ENCODE results near the gene AURKB. TPM values are rescaled to one million over a fixed set of nuclear protein-coding genes. Genes with fewer than 3 reads are reported as not detected.

Gene AURKB
- total and polyA plus RNA-seq, 2 experiments from 2014 or later = 17.8 to 77.7 TPM

DNA sequence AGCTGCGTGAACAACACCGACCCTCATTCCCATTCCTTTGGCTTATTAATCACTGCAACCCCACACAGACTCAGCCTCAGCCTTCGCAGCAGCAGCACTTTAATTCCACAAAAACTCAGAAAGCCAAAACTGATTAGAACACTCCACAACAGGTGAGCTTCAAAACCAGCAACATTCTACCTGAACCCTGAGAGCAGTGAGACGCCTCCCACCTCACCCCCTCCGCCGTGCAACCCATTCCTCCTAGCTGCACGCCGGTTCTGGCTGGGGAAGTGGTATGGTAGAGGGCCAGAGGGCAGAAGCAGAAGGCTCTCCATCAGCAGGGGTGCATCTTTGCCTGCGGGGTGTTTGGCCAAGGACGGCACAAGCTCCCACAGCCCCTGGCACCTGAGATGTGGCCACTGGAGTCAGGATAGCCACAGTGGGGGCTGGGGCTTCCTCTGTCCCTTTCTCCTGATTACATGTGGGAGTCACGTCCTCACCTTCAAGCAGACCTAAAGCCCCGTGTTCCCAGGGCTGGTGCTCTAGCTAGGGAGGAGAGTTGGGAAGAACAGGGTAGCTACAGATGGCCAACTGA, 22.0 kb downstream of the AURKB start:
- Histone ChIP-seq H3K4me3 (peak overlapping the region; percentile 80), H3K27ac (peak overlapping the region; percentile 71), H3K27me3 (no peaks in the 10 kb centered on the region), H3K4me1 (ENCODE audit: low read depth) (peaks cover 10% of the 10 kb centered on the region), H3K36me3 (no peaks in the 10 kb centered on the region), H3K9me3 (ENCODE audit: low read depth) (no peaks in the 10 kb centered on the region)
- no peak for DNase-seq (ENCODE audit: low read depth in 1 of 2, low spot score in 1 of 2)
- TF ChIP-seq, protein P1, sequence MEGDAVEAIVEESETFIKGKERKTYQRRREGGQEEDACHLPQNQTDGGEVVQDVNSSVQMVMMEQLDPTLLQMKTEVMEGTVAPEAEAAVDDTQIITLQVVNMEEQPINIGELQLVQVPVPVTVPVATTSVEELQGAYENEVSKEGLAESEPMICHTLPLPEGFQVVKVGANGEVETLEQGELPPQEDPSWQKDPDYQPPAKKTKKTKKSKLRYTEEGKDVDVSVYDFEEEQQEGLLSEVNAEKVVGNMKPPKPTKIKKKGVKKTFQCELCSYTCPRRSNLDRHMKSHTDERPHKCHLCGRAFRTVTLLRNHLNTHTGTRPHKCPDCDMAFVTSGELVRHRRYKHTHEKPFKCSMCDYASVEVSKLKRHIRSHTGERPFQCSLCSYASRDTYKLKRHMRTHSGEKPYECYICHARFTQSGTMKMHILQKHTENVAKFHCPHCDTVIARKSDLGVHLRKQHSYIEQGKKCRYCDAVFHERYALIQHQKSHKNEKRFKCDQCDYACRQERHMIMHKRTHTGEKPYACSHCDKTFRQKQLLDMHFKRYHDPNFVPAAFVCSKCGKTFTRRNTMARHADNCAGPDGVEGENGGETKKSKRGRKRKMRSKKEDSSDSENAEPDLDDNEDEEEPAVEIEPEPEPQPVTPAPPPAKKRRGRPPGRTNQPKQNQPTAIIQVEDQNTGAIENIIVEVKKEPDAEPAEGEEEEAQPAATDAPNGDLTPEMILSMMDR (IDR thresholded peaks at IDR 0.05; ENCODE audit: low read depth, low read length) = no peak

GRCh38 chr17:8187517-8188262, 22.7 kb downstream of the AURKB start:
- peak; percentile 94 to 99 for DNase-seq (ENCODE audit: low read depth in 1 of 2, low spot score in 1 of 2)
- Histone ChIP-seq H3K27ac (peak overlapping the region; percentile 71), H3K4me3 (peak overlapping the region; percentile 80), H3K36me3 (no peaks in the 10 kb centered on the region), H3K9me3 (ENCODE audit: low read depth) (no peaks in the 10 kb centered on the region), H3K27me3 (no peaks in the 10 kb centered on the region), H3K4me1 (ENCODE audit: low read depth) (peaks cover 10% of the 10 kb centered on the region)
- TF ChIP-seq, protein P1 (IDR thresholded peaks at IDR 0.05; ENCODE audit: low read depth, low read length) = no peak

GRCh38 chr17:8186787-8187516, 23.4 kb downstream of the AURKB start:
- Histone ChIP-seq H3K36me3 (no peaks in the 10 kb centered on the region), H3K27ac (peak overlapping the region; percentile 71), H3K9me3 (ENCODE audit: low read depth) (no peaks in the 10 kb centered on the region), H3K27me3 (no peaks in the 10 kb centered on the region), H3K4me1 (ENCODE audit: low read depth) (peaks cover 10% of the 10 kb centered on the region), H3K4me3 (peak overlapping the region; percentile 80)
- DNase-seq (ENCODE audit: low read depth in 1 of 2, low spot score in 1 of 2) = peak; percentile 91 to 96
- TF ChIP-seq, protein P1 (IDR thresholded peaks at IDR 0.05; ENCODE audit: low read depth, low read length) = peak; percentile 34

DNA sequence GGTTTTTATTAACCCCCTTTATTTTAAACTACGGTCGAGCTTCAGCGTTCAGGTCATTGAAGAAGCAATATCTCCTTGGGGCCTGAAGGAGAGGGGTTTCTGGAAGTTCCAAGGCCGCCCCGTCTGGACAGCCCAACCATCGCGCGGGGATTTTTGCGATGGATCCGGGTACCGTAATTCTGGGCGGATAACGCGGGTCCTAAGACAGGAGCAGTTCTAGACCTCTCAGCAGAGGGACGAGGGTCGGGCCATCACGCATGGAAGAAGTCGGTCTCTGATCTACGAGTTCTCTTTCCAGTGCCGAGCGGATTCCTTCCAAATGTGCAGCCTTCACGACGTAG, 24.0 kb downstream of the AURKB start:
- no peak for DNase-seq (ENCODE audit: low read depth in 1 of 2, low spot score in 1 of 2)
- TF ChIP-seq, protein P1 (IDR thresholded peaks at IDR 0.05; ENCODE audit: low read depth, low read length) = no peak
- no peaks in the 10 kb centered on the region for H3K27me3 ChIP-seq
- peak overlapping the region; percentile 80 for H3K4me3 ChIP-seq
- no peaks in the 10 kb centered on the region for H3K36me3 ChIP-seq
- peaks cover 10% of the 10 kb centered on the region for H3K4me1 ChIP-seq (ENCODE audit: low read depth)
- peak overlapping the region; percentile 55 for H3K27ac ChIP-seq
- no peaks in the 10 kb centered on the region for H3K9me3 ChIP-seq (ENCODE audit: low read depth)

DNA sequence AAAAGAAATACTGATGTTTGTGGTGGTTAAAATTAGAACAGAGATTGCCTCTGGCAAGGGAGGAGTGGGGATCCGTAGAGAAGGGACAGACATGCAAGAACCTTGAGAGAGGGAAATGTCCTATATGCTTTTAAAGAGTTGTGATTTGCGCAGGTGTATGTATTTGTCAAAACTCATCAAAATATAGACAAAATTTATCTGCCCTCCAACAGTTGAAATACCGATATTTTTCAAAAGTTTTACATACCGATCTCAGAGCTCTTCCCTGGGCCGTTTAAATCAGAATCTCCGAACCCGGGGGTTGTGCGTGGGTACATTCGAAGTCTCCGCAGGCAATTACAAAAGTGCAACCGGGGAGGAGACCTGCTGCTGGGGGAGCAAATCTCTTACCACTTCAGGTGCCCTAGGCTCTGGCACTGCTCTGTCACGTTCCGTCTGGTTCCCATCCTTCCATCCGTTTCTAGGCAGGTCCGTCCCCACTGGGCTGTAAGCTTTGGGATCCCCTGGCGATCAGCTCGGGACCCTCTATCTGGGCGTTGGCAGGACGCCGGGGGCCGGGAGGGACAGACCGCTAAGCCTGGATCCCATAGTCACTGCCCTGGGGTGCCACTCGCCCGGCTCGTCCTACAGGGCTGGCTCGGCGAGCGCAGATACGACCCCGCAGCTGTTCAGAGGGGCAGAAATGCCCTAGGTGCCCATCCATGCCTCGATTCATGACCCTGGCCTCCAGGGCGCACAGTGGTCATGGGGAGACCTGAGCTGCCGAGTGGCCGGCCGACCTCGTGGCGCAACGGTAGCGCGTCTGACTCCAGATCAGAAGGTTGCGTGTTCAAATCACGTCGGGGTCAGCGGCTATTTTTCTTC, 24.6 kb downstream of the AURKB start:
- Histone ChIP-seq H3K4me3 (peak overlapping the region; percentile 80), H3K36me3 (no peaks in the 10 kb centered on the region), H3K4me1 (ENCODE audit: low read depth) (peaks cover 10% of the 10 kb centered on the region), H3K27ac (peak overlapping the region; percentile 55), H3K27me3 (no peaks in the 10 kb centered on the region), H3K9me3 (ENCODE audit: low read depth) (no peaks in the 10 kb centered on the region)
- DNase-seq (ENCODE audit: low read depth in 1 of 2, low spot score in 1 of 2) = peak; percentile 77 to 81
- TF ChIP-seq, protein P1 (IDR thresholded peaks at IDR 0.05; ENCODE audit: low read depth, low read length) = no peak
